Measurements from ENCODE around the gene RANBP17. TPM values are rescaled to one million over a fixed set of nuclear protein-coding genes. Genes with fewer than 3 reads are reported as not detected.
"Not testable (repeated sequence)": the region's sequence is repeated elsewhere in the genome, so short reads cannot be mapped to it uniquely, and the experiment has no call there.

RANBP17 gene
- total RNA-seq, 1 donor from 2014 or later: 2.0 TPM

- DNase-seq (ENCODE audit: low read depth): no peak
These were observed 3.8 kb downstream of the RANBP17 start for GRCh38 chr5:170865622-170866021.

- DNase-seq (ENCODE audit: low read depth): no peak
These were observed 6.0 kb downstream of the RANBP17 start for GRCh38 chr5:170867825-170868224.

GRCh38 chr5:170870390-170870789, 8.6 kb downstream of the RANBP17 start:
- not testable (repeated sequence) for DNase-seq (ENCODE audit: low read depth)

GRCh38 chr5:170874017-170874416, 12.2 kb downstream of the RANBP17 start:
- DNase-seq (ENCODE audit: low read depth): no peak

- DNase-seq (ENCODE audit: low read depth): no peak
These were observed 14.0 kb downstream of the RANBP17 start for GRCh38 chr5:170875811-170876210.

- no peak for DNase-seq (ENCODE audit: low read depth)
These were observed 18.3 kb downstream of the RANBP17 start for GRCh38 chr5:170880084-170880483.

GRCh38 chr5:170882345-170882744, 20.5 kb downstream of the RANBP17 start:
- no peak for DNase-seq (ENCODE audit: low read depth)

- no peak for DNase-seq (ENCODE audit: low read depth)
These were observed 23.4 kb downstream of the RANBP17 start for GRCh38 chr5:170885256-170885655.

GRCh38 chr5:170885809-170886208, 24.0 kb downstream of the RANBP17 start:
- no peak for DNase-seq (ENCODE audit: low read depth)

GRCh38 chr5:170886210-170886894, 24.5 kb downstream of the RANBP17 start:
- DNase-seq (ENCODE audit: low read depth): no peak

GRCh38 chr5:170892196-170892595, 30.4 kb downstream of the RANBP17 start:
- DNase-seq (ENCODE audit: low read depth): no peak

- DNase-seq (ENCODE audit: low read depth): no peak
These were observed 32.8 kb downstream of the RANBP17 start for GRCh38 chr5:170894665-170895064.

- DNase-seq (ENCODE audit: low read depth): no peak
These were observed 35.0 kb downstream of the RANBP17 start for GRCh38 chr5:170896779-170897178.

- DNase-seq (ENCODE audit: low read depth): no peak
These were observed 41.3 kb downstream of the RANBP17 start for GRCh38 chr5:170903075-170903474.

- DNase-seq (ENCODE audit: low read depth): no peak
These were observed 45.9 kb downstream of the RANBP17 start for GRCh38 chr5:170907758-170908157.

- no peak for DNase-seq (ENCODE audit: low read depth)
These were observed 51.8 kb downstream of the RANBP17 start for GRCh38 chr5:170913573-170913972.

GRCh38 chr5:170917113-170917512, 55.3 kb downstream of the RANBP17 start:
- DNase-seq (ENCODE audit: low read depth): no peak

- no peak for DNase-seq (ENCODE audit: low read depth)
These were observed 58.4 kb downstream of the RANBP17 start for GRCh38 chr5:170920196-170920595.

- not testable (repeated sequence) for DNase-seq (ENCODE audit: low read depth)
These were observed 60.5 kb downstream of the RANBP17 start for GRCh38 chr5:170922331-170922730.

GRCh38 chr5:170923910-170924620, 62.2 kb downstream of the RANBP17 start:
- no peak for DNase-seq (ENCODE audit: low read depth)

- DNase-seq (ENCODE audit: low read depth): not testable (repeated sequence)
These were observed 73.9 kb downstream of the RANBP17 start for GRCh38 chr5:170935534-170936218.

- DNase-seq (ENCODE audit: low read depth): no peak
These were observed 75.3 kb downstream of the RANBP17 start for GRCh38 chr5:170937072-170937471.

Data from myocyte (in vitro differentiated cells).